ENCODE results near the gene TMCC3.

TMCC3 gene

GRCh38 chr12:94532490-94533422 lies 117.6 kb downstream of the TMCC3 start:
- peak; percentile 80 for DNase-seq (ENCODE audit: low spot score)

GRCh38 chr12:94531196-94531720 lies 119.1 kb downstream of the TMCC3 start:
- DNase-seq (ENCODE audit: low spot score), result no peak

- DNase-seq (ENCODE audit: low spot score), result no peak
Observed at GRCh38 chr12:94525951-94526350, 124.4 kb downstream of the TMCC3 start.
